NCI-H1930 (cell line): ENCODE results near the gene TMEM82.

Experiments used
- DNase-seq, 2 experiments: peaks; one replicate each; lab custom pipeline; 2025; lab: John Stamatoyannopoulos, UW

TMEM82 gene

GRCh38 chr1:15720861-15721260 is 21.4 kb upstream of the TMEM82 start:
- DNase-seq: no peak

DNA sequence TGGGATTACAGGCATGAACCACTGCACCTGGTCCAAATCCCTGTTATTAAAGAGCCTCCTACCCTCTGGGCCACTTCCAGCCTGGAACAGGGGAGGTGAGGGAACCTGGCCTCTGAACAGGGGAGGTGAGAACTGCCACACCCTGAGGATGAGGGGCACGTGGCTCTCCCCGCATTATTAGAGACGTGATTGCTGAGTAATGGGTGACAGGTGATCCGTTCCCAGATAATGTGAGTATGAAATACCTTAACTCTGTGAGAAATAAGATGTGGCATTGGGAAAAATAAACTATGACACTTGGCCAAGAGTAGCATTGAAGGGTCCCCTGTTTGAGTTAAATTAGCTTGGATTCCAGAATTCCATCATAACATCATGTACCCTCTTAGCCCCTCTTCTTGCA is 19.9 kb upstream of the TMEM82 start:
- DNase-seq: no peak

DNA sequence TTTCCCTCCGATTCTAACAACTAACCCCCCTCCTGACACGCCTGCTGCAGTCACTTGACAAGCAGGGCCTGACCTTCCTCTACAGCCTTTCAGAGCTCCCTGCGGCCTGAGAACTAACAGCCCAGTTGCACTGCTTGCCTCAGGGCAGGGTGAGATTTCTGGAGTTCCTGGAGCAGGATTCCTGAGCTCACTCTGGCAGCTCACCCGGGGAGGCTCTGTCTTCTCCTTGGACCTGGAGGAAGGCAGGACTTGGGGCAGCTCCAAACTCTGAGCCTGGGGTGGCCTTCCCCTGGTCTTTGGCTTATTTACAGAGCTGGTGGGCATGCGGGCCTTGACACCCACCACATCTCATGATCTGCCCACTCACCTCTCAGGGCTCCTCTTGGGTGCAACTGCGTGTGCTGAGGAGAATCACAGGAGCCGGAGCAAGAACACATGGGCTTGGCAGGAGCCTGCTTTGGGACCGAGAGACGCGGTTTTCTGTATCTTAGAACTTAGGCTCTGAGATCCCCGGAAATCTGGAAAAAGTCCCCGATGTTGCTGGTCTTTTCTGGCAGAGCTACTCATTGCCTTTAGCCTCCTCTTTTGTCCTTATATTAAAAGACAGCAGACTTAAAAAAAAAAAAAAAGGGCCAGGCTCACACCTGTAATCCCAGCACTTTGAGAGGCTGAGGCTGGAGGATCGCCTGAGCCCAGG is 19.3 kb upstream of the TMEM82 start:
- DNase-seq: no peak

DNA sequence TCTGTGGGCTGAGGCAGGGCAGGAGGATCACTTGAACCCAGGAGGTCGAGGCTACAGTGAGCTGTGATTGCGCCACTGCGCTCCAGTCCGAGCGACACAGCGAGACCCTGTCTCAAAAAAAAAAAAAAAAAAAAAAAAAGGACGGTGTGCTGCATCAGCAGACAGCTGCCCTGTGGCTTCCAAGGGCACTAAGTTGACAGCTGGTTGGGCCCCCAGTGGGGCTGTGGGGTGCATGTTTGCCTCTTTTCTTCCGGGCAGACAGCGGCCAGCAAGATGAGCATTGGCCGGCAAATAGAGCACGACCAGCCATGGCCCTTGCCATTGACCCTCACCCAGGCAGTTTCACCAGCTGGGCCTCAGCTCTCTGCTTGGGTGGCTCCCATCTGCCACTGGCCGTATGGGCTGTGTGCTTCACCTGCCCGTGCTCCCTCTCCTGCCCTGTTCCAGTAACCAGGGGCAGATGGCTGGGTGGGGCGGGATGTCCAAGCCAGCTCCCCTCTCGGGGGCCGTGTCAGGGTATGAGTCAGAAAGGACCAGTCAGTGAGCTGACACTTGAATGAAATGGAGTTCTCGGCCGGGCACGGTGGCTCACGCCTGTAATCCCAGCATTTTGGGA is 18.6 kb upstream of the TMEM82 start:
- DNase-seq: no peak

DNA sequence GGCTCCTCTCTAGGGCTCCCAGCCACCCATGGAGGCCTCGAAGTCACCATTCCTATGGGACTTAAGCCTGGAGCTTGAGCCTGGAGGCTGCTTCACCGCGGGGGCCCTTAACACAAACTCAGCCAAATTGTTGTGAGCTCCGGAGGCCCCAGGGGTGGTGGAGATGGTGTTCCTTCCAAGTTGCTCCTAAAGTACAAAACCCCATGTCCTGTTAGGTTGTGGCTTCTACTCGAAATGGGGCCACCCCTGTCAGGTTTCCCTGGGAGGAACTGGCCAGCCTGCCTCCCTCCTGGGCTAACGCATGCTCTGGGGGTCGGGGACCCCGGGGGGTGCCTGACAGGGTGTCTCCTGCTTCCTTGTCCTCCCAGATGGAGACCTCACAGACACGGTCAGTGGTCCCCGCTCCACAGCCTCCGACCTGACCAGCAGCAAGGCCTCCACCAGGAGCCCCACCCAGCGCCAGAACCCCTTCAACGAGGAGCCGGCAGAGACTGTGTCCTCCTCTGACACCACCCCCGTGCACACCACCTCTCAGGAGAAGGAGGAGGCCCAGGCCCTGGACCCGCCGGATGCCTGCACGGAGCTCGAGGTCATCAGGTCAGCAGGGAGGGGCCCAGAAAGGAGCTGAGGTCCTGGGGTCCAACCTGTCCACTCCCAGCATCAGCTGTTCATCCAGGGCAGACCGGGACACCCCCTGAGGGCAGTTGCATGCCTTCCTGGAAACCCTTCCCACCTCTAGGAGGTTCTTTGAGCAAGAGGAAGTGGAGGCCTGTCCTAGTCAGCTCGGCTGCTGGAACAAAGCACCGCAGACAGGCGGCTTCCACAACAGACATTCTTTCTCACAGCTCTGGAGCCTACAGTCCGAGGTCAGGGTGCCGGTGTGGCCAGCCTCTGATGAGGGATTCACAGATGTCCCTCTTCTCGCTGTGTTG is 17.1 kb upstream of the TMEM82 start:
- no peak for DNase-seq

DNA sequence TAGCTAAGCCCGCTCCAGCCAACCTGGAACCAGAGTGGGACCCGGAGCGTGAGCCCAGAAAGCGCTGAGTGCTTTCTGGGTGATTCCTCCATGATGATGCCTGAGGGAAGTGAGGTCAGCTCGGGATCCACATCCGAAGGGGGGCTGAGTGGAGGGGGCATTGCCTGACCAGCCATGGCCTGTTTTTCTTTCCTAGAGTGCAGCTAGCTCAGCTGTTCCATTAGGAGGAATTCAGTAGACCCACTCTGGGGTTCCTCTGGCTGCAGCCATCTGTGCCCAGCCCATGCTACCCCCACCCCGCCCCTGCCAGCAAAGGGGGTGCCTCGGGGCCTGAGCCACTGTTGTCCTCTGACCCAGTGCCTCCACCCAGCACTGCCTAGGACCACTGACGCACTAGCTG is 15.8 kb upstream of the TMEM82 start:
- DNase-seq: no peak

GRCh38 chr1:15727021-15727420 is 15.3 kb upstream of the TMEM82 start:
- no peak for DNase-seq

DNA sequence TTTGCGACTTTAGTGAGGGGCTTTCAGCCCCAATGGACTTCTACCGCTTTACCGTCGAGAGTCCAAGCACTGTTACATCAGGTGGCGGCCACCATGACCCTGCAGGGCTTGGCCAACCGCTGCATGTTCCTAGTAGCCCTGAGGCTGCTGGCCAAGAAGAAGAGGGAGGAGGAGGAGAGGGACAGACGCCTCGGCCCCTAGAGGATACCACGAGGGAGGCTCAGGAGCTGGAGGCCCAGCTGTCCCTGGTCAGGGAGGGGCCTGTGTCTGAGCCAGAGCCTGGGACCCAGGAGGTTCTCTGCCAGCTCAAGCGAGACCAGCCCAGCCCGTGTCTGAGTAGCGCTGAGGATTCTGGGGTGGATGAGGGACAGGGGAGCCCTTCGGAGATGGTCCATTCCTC is 14.9 kb upstream of the TMEM82 start:
- no peak for DNase-seq

DNA sequence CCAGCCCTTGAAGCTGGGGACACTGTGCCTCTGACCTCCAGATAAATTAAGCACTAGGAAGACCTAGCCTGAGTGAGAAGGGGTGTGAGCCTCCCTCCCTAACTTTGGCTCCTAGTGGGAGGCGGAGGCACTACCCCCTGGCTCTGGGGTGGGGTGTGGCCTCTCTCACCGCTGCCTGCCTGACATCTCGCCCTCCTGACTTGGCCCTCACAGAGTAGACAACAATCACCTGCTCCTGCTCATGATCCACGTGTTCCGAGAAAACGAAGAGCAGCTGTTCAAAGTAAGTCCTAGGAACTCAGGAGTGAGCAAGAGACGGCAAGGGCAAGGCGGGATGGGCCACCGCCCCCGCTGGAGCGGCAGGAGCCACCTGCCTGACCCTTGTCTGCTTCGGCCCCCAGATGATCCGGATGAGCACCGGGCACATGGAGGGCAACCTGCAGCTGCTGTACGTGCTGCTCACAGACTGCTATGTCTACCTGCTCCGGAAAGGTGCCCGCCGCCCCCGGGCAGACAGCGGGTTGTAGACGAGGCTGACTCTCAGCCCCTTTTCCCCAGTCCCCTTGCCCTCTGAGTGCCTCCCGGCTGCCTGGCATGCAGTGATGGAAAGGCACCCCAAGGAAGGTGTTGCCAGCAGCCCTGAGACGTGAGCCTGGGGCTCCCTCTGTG is 14.3 kb upstream of the TMEM82 start:
- DNase-seq: no peak

DNA sequence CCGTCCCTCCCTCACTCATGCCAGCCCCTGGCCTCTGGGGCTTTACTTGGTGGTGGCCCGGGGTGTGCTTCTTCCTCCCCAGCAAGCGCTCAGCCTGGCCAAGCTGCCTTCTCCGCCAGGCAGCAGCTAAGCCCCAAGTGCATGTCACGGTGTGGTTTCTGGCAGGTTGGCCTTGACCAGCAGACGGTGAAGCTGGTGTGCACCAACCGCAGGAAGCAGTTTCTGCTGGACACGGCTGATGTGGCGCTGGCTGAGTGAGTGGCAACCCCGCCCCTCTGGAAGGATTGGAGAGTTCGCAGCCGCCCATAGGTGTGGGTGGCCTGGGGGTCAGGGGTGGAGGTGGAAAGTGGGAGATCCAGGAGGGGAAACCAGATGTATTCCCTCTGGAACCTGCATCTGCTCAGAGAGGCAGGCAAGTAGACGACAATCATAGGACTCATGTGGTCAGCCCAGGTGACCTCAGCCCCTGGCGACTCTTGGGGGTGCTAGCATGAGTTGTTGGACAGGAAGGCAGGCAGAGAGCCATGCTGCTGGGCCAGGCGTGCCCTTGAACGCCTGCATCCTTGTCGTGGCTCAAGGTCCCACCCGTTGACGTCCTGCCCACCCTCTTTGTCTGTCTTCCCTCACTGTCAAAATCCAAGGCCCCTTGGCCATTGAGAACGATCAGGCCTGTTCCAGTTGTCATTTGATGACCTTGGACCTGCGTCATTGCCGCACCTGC is 13.2 kb upstream of the TMEM82 start:
- no peak for DNase-seq

DNA sequence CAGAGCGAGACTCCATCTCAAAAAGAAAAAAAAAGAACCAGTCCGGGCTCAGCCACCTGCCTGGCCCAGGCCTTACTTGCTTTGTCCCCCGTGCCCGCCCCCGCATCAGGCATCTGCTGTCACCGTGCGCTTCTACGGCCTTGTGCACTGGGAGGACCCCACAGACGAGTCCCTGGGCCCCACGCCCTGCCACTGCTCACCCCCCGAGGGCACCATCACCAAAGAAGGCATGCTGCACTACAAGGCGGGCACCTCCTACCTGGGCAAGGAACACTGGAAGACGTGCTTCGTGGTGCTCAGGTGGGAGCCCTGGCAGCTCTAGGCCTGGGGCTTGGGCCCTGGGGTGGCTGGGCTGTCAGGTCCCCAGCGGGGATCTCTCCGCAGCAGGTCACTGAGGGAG is 11.9 kb upstream of the TMEM82 start:
- DNase-seq: no peak

DNA sequence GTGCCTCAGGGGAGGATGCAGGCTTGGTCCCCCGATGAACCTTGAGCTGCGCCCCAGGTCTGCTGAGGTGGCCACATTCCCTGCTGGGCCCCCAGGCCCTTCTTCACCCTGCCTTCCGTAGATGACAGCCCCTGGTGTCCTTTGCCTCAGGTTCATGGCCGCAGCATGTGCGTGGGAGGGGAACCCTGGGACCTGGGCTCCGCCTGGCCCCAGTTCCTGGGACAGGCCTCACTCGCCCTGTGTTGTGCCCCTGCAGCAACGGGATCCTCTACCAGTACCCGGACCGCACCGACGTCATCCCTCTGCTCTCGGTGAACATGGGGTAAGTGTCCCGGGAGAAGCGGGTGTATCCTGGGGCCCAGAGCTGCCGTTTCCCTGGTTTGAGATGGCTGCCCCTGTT is 11.4 kb upstream of the TMEM82 start:
- DNase-seq: no peak

DNA sequence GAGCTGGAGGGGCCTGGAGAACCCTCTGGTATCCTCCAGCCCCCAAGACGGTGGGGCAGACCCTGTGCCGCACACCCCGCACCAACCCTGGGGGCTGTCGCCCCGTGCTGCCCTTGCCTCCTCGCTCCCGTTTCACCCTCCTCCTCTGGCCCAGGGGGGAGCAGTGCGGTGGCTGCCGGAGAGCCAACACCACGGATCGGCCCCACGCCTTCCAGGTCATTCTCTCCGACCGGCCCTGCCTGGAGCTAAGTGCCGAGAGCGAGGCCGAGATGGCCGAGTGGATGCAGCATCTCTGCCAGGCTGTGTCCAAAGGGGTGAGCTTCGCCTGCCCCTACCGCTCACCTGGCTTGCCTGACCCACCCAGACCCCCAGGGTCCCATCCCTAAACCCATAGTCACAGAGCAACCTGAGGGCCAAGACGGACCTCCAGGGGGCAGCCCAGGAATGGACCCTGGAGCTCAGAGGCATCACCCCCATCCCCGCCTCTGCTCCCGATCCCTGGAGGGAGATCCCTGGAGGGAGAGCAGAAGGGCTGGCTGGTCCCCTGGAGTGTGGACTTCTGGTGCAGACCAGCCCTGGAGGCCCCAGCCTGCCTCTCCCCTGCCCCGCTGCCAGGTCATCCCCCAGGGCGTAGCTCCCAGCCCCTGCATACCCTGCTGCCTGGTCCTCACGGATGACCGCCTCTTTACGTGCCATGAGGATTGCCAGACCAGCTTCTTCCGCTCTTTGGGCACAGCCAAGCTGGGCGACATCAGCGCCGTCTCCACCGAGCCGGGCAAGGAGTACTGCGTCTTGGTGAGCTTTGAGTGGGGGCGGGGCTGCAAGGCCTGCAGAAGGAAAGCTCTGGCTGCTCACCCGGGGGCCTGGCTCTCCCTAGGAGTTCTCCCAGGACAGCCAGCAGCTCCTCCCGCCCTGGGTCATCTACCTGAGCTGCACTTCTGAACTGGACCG is 10.3 kb upstream of the TMEM82 start:
- DNase-seq: no peak

GRCh38 chr1:15732686-15733081 is 9.6 kb upstream of the TMEM82 start:
- no peak for DNase-seq

- DNase-seq: no peak
These were observed 9.0 kb upstream of the TMEM82 start for GRCh38 chr1:15733218-15733725.

DNA sequence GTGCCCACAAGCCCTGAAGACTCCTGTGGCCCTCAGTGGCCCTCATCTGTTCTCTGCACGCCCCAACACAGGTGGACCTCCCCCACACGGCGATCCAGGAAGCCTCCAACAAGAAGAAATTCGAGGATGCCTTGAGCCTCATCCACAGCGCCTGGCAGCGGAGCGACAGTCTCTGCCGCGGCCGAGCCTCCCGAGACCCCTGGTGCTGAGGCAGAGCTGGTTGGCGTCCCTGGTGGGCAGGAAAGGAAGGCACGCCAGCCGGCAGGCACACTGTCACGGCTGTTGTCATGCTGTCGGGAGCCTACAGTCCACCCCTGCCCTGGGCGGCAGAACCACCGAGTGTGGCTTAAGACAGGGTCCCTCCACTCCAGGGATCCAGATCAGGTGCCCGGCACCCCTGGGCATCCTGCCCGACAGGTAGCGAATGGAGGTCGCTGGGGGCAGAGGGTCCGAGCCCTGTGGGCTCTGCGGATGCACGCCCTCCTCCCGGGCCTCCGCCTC is 8.5 kb upstream of the TMEM82 start:
- no peak for DNase-seq

GRCh38 chr1:15734296-15734695 is 8.0 kb upstream of the TMEM82 start:
- no peak for DNase-seq

DNA sequence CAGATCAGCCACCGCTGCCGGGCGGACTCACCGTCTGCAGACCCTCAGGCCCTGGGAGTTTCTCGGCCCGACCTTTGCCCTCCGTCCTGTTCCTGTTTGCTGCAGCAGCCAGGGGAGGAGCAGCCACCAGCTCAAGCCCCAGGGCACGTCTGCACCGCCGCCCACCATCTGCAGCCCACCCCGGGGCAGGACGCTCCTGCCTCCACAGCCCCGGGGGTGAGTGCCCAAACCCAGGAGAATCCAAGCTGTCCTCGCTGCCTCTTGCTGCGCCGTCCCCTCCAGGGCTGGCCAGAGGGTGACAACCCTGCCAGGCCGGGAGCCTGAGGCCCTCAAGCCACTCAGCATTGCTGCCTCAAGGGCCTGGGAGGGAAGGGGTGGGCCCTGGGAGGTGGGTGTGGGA is 7.4 kb upstream of the TMEM82 start:
- no peak for DNase-seq

GRCh38 chr1:15735304-15736037 is 6.8 kb upstream of the TMEM82 start:
- DNase-seq: no peak
